ENCODE results near the gene TCAF1. TPM values are rescaled to one million over a fixed set of nuclear protein-coding genes. Genes with fewer than 3 reads are reported as not detected.

TCAF1 gene
- total and polyA plus RNA-seq, 2 of the 4 experiments (the other 2 are of a cell fraction), result 39.3 to 91.8 TPM

DNA sequence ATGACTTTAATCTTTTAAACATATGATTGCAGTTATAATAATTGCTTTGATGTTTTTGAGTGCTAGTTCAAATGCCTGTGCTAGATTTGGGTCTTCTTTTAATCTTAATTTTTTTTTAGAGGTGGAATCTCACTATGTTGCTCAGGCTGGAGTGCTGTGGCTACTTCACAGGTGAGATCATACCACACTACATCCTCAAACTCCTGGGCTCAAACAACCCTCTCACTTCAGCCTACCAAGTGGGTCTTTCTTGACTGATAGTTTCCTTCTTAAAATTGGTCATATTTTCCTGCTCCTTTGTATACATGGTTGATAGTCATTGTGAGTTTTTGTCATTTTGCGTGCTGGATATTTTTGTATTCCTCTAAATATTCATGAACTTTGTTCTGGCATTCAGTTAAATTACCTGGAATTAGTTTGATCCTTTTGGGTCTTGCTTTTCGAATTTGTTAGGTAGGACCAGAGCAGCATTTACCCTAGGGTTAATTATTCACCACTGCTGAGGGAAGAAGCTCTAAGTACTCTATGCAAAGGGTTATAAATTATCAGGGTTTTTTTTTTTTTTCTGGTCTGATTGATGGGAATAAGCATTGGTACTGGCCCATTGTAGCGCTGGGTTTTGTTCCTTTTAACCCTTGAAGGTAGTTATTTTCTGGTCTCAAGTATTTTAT is 12.1 kb upstream of the TCAF1 start:
- no peaks in the 10 kb centered on the region for H4K20me1 ChIP-seq (ENCODE audit: insufficient read depth, low read length)
- H3K23ac ChIP-seq (ENCODE audit: low read depth, low read length), result no peak overlapping the region
- H3K9me3 ChIP-seq (ENCODE audit: control insufficient read depth, insufficient read depth, low read length), result no peaks in the 10 kb centered on the region
- ChIA-PET CTCF (no interaction called here), POLR2A (ENCODE audit: unreplicated experiment) (no interaction called here)
- H3K18ac ChIP-seq (ENCODE audit: low read depth, low read length), result no peak overlapping the region
- no peak overlapping the region for H2BK15ac ChIP-seq (ENCODE audit: low read depth, low read length)
- no peak overlapping the region for H4K5ac ChIP-seq (ENCODE audit: low read depth, low read length)
- ATAC-seq (ENCODE audit: low read depth), result no peak
- H3K4ac ChIP-seq (ENCODE audit: low read depth, low read length), result no peak overlapping the region
- no peak for TF ChIP-seq SMC3 (IDR thresholded peaks at IDR 0.05; ENCODE audit: low read depth, low read length)
- TF ChIP-seq RCOR1 (IDR thresholded peaks at IDR 0.05; ENCODE audit: insufficient replicate concordance, low read length), result no peak
- H3K9me1 ChIP-seq (ENCODE audit: insufficient read depth, low read length), result no peaks in the 10 kb centered on the region
- H3K27ac ChIP-seq (ENCODE audit: insufficient read depth, low read length), result no peak overlapping the region
- dilution Hi-C loops (cut with HindIII; ENCODE audit: low sequenced_read_pairs, unreplicated experiment), result no loop called here
- no peak overlapping the region for H2BK120ac ChIP-seq (ENCODE audit: low read depth, low read length)
- in situ Hi-C loops (cut with MboI; ENCODE audit: low sequenced_read_pairs), result no loop called here
- no peak overlapping the region for H2AK5ac ChIP-seq (ENCODE audit: low read depth, low read length)
- no peak overlapping the region for H2BK20ac ChIP-seq (ENCODE audit: low read depth, low read length)
- H3K14ac ChIP-seq (replicated peaks; ENCODE audit: low read depth, low read length), result no peak overlapping the region
- no peak overlapping the region for H3K4me2 ChIP-seq (ENCODE audit: low read depth, low read length)
- H3K79me1 ChIP-seq (ENCODE audit: low read depth in 1 of 2, low read length in 2 of 2), result no peaks in the 10 kb centered on the region
- BruUV-seq (replicated peaks), result no TSS peak
- H4K91ac ChIP-seq (ENCODE audit: insufficient read depth, low read depth, low read length), result no peak overlapping the region
- no peaks in the 10 kb centered on the region; the same call in 1 of the 2 replicates for H3K27me3 ChIP-seq (ENCODE audit: control insufficient read depth, insufficient read depth, low read length)
- no peak overlapping the region for H3K9ac ChIP-seq (ENCODE audit: low read depth, low read length)
- no peak overlapping the region for H3K4me3 ChIP-seq (ENCODE audit: insufficient read depth, low read depth, low read length)
- H3K4me1 ChIP-seq (ENCODE audit: control insufficient read depth, insufficient read depth, low read length), result peaks cover 8% of the 10 kb centered on the region
- intact Hi-C loops (cut with micrococcal nuclease), result no loop called here
- no peak overlapping the region for H3K56ac ChIP-seq (ENCODE audit: extremely low read depth, insufficient read depth, low read length)
- H4K8ac ChIP-seq (ENCODE audit: low read depth in 2 of 2, low read length in 2 of 2), result no peak overlapping the region
- no peak for DNase-seq
- no CpG with 5 or more reads among the region's 3 CpGs for WGBS, 2 experiments (ENCODE audit: extremely low coverage in 2 of 2, insufficient read length in 1 of 2)
- H3K36me3 ChIP-seq (ENCODE audit: control insufficient read depth, insufficient read depth, low read length), result no peaks in the 10 kb centered on the region
- H2AK9ac ChIP-seq (replicated peaks; ENCODE audit: low read depth, low read length, poor library complexity), result no peak overlapping the region
- no peak overlapping the region for H2AFZ ChIP-seq (replicated peaks; ENCODE audit: low read length, poor library complexity)
- no peak overlapping the region for H2BK5ac ChIP-seq (ENCODE audit: low read depth, low read length, poor library complexity, severe bottlenecking)
